HG02943 (cell line): ENCODE results near the gene JAK1.

Experiments
- ATAC-seq: cut with Tn5 transposase; IDR thresholded peaks from one replicate; pipeline ENCODE4 v1.9.1; 2021; ENCODE audit warnings: mild to moderate bottlenecking, low read depth, moderate library complexity; ENCODE audit not compliant: unreplicated experiment

JAK1 gene

GRCh38 chr1:64874666-64875065 is 91.7 kb downstream of the JAK1 start:
- no peak for ATAC-seq

GRCh38 chr1:64873576-64873975 is 92.8 kb downstream of the JAK1 start:
- no peak for ATAC-seq

DNA sequence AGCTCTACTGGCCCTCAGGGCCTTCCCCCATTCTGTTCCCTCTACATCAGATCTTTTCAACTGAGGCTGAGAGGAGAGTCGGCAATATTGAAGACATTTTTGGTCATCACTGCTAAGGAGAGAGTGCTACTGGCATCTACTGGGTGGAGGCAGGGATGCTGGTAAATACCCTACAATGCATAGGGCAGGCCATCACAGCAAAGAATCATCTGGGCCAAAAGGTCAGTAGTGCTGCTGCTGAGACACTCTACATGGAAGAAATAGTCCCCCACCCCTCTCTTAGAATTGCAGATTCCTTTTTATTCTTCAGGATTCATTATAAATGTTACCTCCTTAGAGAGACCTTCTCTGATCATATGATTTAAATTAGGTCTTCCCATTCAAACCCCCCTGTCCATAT is 94.3 kb downstream of the JAK1 start:
- ATAC-seq: no peak

GRCh38 chr1:64871256-64871655 is 95.1 kb downstream of the JAK1 start:
- no peak for ATAC-seq

DNA sequence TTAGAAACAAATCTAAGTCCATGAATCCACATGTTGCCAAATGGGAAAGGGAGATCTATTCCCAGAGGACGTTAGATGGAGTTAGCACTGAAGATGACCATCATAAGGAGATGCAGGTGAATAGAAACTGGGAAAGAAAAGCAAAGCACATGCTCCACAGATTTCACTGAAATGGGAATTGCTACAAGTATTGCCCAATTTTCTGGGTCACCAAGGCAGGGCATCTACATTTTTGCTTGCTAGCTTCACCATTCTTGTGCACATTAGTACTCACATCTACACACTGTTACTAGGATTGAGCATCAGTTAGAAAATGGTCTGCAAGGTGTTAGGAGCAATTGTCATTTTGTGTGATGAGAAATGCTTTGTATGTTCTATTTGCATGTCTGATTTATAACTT is 99.1 kb downstream of the JAK1 start:
- no peak for ATAC-seq

DNA sequence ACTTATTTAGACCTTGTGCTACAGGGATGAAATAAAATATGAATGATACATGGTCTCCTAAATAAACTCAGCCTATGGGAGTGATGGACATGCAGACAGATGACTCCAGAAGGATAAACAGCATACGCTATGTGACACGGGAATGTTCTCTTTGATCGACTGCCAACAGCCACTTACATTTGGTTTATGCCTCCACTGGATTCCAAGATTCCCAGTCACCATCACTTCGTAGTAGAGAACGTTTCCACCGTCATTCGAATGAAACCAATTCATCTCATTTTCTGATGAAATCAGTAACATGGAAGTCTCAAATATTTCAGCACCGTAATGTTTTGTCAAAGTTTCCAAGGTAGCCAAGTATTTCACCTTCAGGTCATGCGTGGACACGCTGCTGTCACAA is 99.7 kb downstream of the JAK1 start:
- ATAC-seq: no peak

GRCh38 chr1:64865105-64865757 is 101.1 kb downstream of the JAK1 start:
- ATAC-seq: no peak

DNA sequence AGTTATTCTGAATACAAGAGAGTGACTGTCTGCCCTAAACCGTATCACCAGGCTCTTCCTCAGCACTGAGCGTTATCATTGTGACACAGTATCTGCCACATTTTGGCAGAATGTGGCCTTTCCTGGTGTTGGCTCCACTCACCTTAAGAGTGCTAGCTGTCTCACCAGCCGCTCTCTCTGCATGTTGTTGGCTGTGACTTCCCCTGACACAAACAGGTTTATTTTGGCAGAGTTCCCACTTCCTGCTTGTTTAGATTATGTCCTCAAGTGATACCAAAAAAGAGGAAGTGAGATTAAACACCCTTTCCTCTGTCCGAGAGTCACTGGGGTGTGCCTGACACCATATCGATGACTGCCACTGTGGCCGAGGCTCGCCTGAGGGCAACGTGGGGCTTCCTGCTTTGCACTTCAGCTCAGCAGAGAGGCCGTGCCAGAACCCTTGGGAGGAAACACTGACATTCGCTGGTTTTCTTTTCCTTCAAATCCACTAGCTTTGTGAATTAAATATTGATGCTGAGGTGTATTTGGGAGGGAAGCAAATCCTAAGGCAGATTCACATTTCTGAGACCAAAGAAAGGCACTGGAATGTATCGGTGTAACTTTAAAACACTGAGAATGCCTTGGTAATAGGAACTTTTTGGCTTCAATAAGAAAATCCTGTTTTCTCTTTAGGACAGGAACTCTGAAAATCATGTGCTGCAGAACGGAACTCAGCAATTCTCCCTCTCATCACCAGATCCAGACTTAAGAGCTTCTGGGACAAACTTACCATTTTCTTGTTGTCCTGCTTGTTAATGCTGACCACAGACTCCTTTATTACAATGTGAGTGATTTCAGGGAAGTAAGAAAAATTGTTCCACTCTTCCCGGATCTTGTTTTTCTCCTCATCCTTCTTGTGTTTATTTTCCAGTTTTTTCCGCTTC is 102.1 kb downstream of the JAK1 start:
- ATAC-seq: peak; percentile 100

DNA sequence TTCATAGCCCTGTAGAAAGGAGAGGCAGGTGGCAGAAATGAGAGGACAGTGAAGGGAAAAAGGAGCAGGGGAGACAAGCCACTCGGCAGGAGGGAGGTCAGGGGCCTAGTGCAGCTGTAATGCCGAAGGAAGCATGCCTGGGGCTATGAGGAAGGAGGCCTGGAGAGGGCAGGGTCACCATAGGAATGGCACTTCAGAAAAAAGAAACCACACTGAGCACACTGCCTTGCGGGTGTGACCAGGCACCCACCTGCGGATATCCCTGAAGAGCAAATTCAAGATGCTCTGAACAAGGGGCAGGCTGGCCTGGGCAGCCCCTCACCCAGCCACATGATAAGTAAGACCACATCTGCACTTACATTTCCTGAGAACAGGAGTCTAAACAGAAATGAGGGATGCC is 104.7 kb downstream of the JAK1 start:
- ATAC-seq: no peak

GRCh38 chr1:64857347-64857746 is 109.0 kb downstream of the JAK1 start:
- no peak for ATAC-seq

GRCh38 chr1:64856553-64856952 is 109.8 kb downstream of the JAK1 start:
- no peak for ATAC-seq

- no peak for ATAC-seq
These were observed 110.8 kb downstream of the JAK1 start for GRCh38 chr1:64855557-64855956.

DNA sequence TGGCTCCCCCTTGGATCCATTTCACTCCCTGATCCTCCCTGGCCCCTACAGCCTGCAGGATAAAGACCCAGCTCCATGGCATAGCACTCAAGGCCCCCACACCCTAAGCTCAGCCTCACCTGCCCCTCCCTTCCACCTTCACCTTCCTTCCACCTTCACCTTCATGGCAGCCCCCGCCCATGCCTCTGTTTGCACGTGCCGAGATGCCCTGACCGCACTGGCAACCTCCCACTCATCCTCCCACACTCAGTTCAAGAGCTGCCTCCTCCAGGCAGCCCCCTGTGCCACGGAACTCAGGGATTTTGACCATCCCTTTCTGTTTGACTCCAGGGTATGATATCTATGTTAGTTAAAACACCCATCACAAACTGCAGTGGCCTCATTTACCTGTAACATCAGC is 111.7 kb downstream of the JAK1 start:
- no peak for ATAC-seq

DNA sequence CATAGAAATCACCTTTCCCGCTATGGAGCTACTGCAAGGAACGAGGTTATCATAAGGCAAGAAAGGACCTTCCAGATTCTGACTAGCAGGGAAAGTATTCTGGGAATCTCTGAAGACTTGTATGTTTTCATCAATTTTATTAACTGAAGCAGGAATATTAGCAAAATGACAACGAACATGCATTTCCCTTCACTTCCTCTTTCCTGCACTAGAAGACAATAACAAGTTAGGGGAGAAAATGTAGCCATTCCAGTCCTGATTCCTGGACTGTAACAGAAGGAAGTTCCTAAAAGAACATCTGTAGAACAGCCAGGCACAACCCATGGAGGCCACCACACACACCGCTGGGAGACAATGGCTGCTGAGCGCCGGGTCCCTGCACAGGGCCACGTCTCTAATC is 114.7 kb downstream of the JAK1 start:
- no peak for ATAC-seq

DNA sequence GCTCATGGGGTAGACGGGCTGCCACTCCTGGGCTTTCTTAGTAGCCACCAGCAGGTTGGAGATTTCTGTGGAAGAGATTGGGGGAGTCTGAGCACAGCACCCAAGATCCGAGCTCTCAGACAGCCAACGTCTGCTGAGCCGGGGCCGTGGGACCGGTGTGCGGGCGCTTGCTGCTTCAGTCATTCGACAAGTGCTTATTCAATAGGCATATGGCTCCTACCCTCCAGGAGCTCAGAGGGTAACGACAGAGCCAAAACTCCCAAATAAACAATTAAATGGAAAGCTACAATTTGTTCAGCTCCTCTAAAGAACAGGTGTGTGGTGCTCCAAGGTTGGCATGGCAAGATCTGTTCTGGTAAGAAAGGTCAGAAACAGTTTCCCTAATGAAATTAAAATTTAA is 115.5 kb downstream of the JAK1 start:
- ATAC-seq: no peak

DNA sequence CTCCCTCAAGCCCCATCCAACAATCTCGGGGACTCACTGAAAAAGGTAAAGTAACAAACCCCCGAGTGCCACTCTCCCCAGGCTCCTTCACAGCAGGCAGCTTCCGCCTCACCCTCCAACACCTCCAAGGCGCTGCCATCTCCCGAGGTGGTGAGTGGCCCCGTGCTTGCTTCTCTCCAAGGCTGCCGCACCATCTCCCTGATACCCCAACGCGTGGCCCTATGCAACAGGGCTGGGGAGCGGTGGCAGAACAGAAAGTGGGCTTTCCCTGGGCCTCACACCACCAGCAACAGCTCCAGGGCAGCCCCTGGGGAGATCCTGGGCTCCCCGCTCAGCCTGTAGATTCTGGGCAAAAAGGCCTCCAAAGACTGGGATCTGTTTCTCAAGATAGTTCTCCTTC is 116.4 kb downstream of the JAK1 start:
- no peak for ATAC-seq

GRCh38 chr1:64848803-64849202 is 117.5 kb downstream of the JAK1 start:
- ATAC-seq: no peak

DNA sequence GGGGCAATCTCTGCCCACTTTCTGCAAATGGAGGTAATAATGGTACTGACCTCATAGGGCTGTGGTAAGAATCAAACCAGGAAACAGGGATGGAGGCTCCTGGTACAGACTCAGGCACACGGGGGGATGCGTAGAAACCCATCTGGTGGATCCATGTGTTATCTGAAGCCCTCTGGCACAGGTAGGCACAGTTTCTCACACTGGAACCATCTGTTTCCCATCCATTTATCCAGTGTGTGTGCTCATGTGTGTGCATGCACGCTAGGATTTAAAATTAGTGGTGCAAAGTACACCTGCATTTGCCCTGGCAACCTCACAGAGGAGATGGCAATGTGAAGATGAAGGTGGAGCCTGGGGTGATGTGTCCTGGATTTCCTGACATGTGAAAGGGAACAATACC is 118.2 kb downstream of the JAK1 start:
- ATAC-seq: no peak

- ATAC-seq: no peak
These were observed 118.7 kb downstream of the JAK1 start for GRCh38 chr1:64847666-64848065.

DNA sequence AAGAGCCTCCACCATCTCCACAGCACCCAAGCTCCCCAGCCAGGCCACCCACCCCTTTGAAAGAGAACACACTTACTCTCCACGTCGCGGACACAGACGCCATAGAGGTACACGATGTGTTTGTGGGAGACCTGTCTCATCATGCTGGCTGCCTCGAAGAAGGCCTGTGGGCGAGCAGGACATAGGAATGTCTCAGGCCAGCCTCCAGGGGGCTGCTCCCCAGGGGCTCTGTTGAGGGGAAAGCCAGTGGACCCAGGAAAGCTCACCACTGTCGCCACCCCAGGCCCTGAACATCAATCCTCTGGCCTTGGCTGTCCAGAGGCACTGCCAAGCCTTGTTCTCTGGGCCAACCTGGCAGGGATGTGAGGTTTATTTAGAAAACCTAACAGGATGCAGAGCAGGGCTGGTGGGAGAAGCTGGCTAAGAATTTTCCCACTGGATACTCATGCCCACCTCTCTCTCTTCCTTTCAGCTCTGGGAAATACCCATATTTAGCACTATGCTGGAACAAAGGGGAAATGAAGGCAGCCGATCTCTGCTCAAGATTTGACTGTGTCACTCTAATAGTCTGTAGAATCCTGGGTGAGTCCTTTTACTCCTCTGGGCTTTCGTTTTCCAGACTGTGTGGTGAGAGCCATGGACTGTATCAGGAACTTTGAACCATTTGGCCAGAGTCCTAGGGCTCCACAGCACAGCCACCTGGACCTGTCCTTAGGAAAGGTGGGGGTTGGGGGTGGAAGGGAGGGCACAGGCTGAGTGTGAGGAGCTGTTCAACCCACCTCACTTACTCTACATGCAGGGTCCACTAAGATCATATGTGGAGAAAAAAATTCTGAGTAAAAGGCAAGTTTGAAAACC is 119.5 kb downstream of the JAK1 start:
- no peak for ATAC-seq

DNA sequence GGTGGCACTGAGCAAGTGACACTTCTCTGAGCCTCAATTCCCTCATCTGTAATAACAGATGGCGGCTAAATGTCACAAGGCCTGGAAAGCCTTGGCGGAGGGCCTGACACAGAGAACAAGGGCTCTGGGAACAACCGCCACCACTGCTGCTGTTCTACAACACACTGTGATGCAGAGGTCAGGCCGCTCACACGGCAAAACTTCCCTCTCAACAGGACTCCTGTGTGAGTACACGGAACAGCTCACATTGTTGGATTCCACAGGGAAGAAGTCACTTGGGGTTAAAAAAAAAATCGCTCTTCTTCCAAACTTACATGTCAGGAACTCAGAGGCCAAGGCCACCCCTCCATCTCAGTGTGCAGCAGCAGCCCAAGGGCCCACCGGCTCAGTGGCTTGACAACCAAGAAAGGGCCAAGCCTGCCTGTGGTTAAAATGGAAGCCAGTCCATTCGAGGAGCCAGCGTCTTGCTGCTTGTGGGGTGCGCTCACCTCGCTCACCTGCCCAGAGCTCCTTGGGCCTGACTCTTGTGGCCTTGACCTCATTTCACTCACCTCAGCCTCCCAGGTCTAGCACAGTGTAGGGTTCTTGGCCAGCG is 120.4 kb downstream of the JAK1 start:
- ATAC-seq: no peak
